Measurements from ENCODE around the gene BPTF. TPM values are rescaled to one million over a fixed set of nuclear protein-coding genes. Genes with fewer than 3 reads are reported as not detected.

The BPTF gene
- total RNA-seq, 4 donors from 2014 or later: 29.3 to 43.9 (median 38.1) TPM

GRCh38 chr17:67862614-67863217 lies 37.4 kb downstream of the BPTF start:
- TF ChIP-seq, protein P1, sequence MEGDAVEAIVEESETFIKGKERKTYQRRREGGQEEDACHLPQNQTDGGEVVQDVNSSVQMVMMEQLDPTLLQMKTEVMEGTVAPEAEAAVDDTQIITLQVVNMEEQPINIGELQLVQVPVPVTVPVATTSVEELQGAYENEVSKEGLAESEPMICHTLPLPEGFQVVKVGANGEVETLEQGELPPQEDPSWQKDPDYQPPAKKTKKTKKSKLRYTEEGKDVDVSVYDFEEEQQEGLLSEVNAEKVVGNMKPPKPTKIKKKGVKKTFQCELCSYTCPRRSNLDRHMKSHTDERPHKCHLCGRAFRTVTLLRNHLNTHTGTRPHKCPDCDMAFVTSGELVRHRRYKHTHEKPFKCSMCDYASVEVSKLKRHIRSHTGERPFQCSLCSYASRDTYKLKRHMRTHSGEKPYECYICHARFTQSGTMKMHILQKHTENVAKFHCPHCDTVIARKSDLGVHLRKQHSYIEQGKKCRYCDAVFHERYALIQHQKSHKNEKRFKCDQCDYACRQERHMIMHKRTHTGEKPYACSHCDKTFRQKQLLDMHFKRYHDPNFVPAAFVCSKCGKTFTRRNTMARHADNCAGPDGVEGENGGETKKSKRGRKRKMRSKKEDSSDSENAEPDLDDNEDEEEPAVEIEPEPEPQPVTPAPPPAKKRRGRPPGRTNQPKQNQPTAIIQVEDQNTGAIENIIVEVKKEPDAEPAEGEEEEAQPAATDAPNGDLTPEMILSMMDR (IDR thresholded peaks at IDR 0.05 in 4 of 5, conservative IDR thresholded peaks at IDR 0.05 in 1 of 5): no peak
- no peak for TF ChIP-seq POLR2A (IDR thresholded peaks at IDR 0.05)
- H3K27ac ChIP-seq: no peak overlapping the region
- H3K36me3 ChIP-seq: no peaks in the 10 kb centered on the region
- no peak for ATAC-seq
- H3K27me3 ChIP-seq: no peaks in the 10 kb centered on the region
- intact Hi-C loops (cut with DNase I; ENCODE audit: low total_unique reads) (no loop called here), in situ Hi-C loops (cut with MboI; ENCODE audit: low sequenced_read_pairs in 4 of 4) (no loop called here)
- H3K9me3 ChIP-seq: no peaks in the 10 kb centered on the region
- no peak overlapping the region for H3K4me3 ChIP-seq
- DNase-seq: no peak
- H3K4me1 ChIP-seq: peaks cover 17 to 25% of the 10 kb centered on the region in 2 donors

GRCh38 chr17:67863624-67864247 lies 38.4 kb downstream of the BPTF start:
- no peak overlapping the region for H3K4me3 ChIP-seq
- H3K27ac ChIP-seq: no peak overlapping the region
- peaks cover 17 to 24% of the 10 kb centered on the region in 2 donors for H3K4me1 ChIP-seq
- DNase-seq (no peak), ATAC-seq (no peak)
- in situ Hi-C loops (cut with MboI; ENCODE audit: low sequenced_read_pairs in 4 of 4) (no loop called here), intact Hi-C loops (cut with DNase I; ENCODE audit: low total_unique reads) (no loop called here)
- TF ChIP-seq, protein P1 (IDR thresholded peaks at IDR 0.05 in 4 of 5, conservative IDR thresholded peaks at IDR 0.05 in 1 of 5): no peak
- no peak for TF ChIP-seq POLR2A (IDR thresholded peaks at IDR 0.05)
- H3K9me3 ChIP-seq: no peaks in the 10 kb centered on the region
- H3K27me3 ChIP-seq: no peaks in the 10 kb centered on the region
- H3K36me3 ChIP-seq: no peaks in the 10 kb centered on the region

DNA sequence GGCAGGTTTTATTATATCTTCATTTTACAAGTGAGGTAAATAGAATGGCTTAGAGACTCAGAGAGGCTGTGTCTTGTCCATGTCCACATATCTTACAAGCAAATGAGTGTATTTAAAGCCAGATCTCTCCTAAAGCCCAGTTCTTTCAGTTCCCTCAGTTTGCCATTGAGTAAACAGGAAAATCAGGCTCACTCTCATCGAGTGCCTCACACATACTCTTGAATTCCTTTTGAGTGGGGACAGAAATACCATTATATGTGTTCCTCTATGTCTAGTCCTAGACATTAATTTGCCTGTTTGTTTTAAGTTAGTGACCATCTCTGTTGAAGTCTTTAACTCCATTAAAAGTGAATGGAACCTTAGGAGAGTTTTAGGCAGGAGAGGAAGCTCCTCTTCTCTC lies 40.1 kb downstream of the BPTF start:
- Histone ChIP-seq H3K27me3 (no peaks in the 10 kb centered on the region), H3K4me1 (peaks cover 2 to 7% of the 10 kb centered on the region in 2 donors), H3K36me3 (no peaks in the 10 kb centered on the region), H3K27ac (no peak overlapping the region), H3K9me3 (no peaks in the 10 kb centered on the region), H3K4me3 (no peak overlapping the region)
- no peak for DNase-seq
- in situ Hi-C loops (cut with MboI; ENCODE audit: low sequenced_read_pairs in 4 of 4): no loop called here
- ATAC-seq: no peak
- intact Hi-C loops (cut with DNase I; ENCODE audit: low total_unique reads): no loop called here
- TF ChIP-seq, protein P1 (IDR thresholded peaks at IDR 0.05 in 4 of 5, conservative IDR thresholded peaks at IDR 0.05 in 1 of 5): no peak
- no peak for TF ChIP-seq POLR2A (IDR thresholded peaks at IDR 0.05)

- H3K4me3 ChIP-seq: no peak overlapping the region
- ATAC-seq (no peak), DNase-seq (no peak)
- H3K9me3 ChIP-seq: no peaks in the 10 kb centered on the region
- no peak overlapping the region for H3K27ac ChIP-seq
- in situ Hi-C loops (cut with MboI; ENCODE audit: low sequenced_read_pairs in 4 of 4) (no loop called here), intact Hi-C loops (cut with DNase I; ENCODE audit: low total_unique reads) (no loop called here)
- H3K27me3 ChIP-seq: no peaks in the 10 kb centered on the region
- peaks cover 0 to 5% of the 10 kb centered on the region in 2 donors for H3K4me1 ChIP-seq
- no peaks in the 10 kb centered on the region for H3K36me3 ChIP-seq
- no peak for TF ChIP-seq POLR2A (IDR thresholded peaks at IDR 0.05)
- TF ChIP-seq, protein P1 (IDR thresholded peaks at IDR 0.05 in 4 of 5, conservative IDR thresholded peaks at IDR 0.05 in 1 of 5): no peak
Measured at GRCh38 chr17:67867591-67867990, 42.3 kb downstream of the BPTF start.
